ENCODE measurements around the gene PPP1R27.

Gene PPP1R27

DNA sequence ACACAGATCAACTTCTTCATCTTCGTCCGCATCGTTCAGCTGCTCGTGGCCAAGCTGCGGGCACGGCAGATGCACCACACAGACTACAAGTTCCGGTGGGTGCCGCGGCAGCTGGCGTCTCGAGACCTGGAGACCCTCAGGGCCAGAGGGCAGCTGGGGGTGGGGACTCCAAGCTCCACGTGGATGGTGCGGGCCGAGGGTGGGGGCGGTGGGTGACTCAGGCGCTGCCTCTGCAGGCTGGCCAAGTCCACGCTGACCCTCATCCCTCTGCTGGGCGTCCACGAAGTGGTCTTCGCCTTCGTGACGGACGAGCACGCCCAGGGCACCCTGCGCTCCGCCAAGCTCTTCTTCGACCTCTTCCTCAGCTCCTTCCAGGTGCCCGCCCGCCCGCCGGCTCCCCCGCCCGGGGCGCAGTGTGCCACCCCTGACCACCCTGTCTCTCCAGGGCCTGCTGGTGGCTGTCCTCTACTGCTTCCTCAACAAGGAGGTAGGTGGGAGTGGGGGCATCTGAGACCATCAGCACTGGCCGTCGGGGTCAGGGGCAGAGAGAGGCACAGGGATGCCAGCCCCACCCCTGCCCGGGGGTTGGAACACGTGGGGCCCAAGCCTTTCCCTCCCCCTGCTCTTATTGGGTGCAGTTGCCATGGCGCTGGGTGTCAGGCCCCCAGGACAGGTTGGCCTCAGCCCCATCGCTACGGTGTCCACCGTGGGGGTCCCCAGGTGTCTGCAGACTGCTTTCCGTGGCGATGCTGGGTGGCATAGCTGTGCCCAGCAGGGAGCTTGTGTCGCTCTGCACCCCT is 22.1 kb downstream of the PPP1R27 start:
- TF ChIP-seq, protein P1, sequence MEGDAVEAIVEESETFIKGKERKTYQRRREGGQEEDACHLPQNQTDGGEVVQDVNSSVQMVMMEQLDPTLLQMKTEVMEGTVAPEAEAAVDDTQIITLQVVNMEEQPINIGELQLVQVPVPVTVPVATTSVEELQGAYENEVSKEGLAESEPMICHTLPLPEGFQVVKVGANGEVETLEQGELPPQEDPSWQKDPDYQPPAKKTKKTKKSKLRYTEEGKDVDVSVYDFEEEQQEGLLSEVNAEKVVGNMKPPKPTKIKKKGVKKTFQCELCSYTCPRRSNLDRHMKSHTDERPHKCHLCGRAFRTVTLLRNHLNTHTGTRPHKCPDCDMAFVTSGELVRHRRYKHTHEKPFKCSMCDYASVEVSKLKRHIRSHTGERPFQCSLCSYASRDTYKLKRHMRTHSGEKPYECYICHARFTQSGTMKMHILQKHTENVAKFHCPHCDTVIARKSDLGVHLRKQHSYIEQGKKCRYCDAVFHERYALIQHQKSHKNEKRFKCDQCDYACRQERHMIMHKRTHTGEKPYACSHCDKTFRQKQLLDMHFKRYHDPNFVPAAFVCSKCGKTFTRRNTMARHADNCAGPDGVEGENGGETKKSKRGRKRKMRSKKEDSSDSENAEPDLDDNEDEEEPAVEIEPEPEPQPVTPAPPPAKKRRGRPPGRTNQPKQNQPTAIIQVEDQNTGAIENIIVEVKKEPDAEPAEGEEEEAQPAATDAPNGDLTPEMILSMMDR (IDR thresholded peaks at IDR 0.05; ENCODE audit: borderline replicate concordance, extremely low read depth, low read length, poor library complexity, severe bottlenecking) = no peak
- no peak for TF ChIP-seq EZH2 (IDR thresholded peaks at IDR 0.05; ENCODE audit: borderline replicate concordance, low read depth, low read length, severe bottlenecking)
- no peaks in the 10 kb centered on the region for H3K9me3 ChIP-seq (ENCODE audit: insufficient read depth, low read length, severe bottlenecking)
- no peak overlapping the region for H3K4me3 ChIP-seq (ENCODE audit: low read depth in 1 of 2, low read length in 2 of 2)
- no peak overlapping the region for H3K9ac ChIP-seq (ENCODE audit: low read depth, low read length)
- no peaks in the 10 kb centered on the region for H3K4me1 ChIP-seq (ENCODE audit: insufficient read depth, low read length)
- H2AFZ ChIP-seq (ENCODE audit: low read depth, low read length) = no peak overlapping the region
- no peak overlapping the region for H3K4me2 ChIP-seq (ENCODE audit: insufficient read depth, low read length)
- ATAC-seq (ENCODE audit: insufficient read depth, low read depth) = no peak
- no peaks in the 10 kb centered on the region for H3K36me3 ChIP-seq (ENCODE audit: insufficient read depth, low read length)
- no peaks in the 10 kb centered on the region for H3K27me3 ChIP-seq (ENCODE audit: insufficient read depth, low read length, poor library complexity)
- no peaks in the 10 kb centered on the region for H3K79me2 ChIP-seq (ENCODE audit: insufficient read depth, low read length)
- H3K27ac ChIP-seq (ENCODE audit: low read length) = no peak overlapping the region
- no peak for DNase-seq
- H4K20me1 ChIP-seq (ENCODE audit: insufficient read depth, low read length) = 0 out of 2 replicates have a peak, but pooled peaks cover 7% of the 10 kb centered on the region

DNA sequence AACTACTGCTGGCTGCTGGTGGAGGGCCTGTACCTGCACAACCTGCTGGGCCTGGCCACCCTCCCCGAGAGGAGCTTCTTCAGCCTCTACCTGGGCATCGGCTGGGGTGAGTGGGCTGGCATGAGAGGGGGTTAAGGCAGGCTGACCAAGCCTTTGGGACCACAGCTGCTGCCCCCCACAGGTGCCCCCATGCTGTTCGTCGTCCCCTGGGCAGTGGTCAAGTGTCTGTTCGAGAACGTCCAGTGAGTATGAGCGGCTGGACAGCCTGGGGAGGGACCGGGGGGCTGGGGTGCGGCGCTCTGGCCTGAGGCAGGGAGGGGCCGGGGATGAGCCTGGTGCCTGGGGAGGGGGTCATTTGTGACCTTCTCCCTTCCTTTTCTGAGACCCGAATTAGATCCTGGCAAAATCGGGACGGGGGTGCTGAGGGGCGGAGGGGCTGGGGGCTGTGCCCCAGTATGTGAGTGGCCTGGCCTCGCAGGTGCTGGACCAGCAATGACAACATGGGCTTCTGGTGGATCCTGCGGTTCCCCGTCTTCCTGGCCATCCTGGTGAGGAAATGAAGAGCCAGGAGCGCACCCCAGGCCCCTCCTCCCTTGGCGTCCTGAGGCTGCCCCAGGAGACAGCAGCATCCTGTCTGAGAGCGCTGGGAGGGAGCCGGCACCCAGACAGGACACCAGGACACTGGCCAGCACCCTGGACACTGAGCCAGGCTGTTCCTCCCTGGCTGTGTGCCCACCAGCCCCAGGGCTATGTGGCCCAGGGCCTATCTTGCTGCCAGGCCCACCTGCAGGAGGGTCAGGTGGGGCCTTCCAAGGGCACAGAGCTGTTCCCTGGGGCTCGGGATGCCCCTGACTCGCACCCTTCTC is 22.9 kb downstream of the PPP1R27 start:
- H4K20me1 ChIP-seq (ENCODE audit: insufficient read depth, low read length) = 0 out of 2 replicates have a peak, but pooled peaks cover 7% of the 10 kb centered on the region
- no peaks in the 10 kb centered on the region for H3K27me3 ChIP-seq (ENCODE audit: insufficient read depth, low read length, poor library complexity)
- no peaks in the 10 kb centered on the region for H3K36me3 ChIP-seq (ENCODE audit: insufficient read depth, low read length)
- H3K4me3 ChIP-seq (ENCODE audit: low read depth in 1 of 2, low read length in 2 of 2) = no peak overlapping the region
- no peaks in the 10 kb centered on the region for H3K9me3 ChIP-seq (ENCODE audit: insufficient read depth, low read length, severe bottlenecking)
- DNase-seq (no peak), ATAC-seq (ENCODE audit: insufficient read depth, low read depth) (no peak)
- no peak overlapping the region for H2AFZ ChIP-seq (ENCODE audit: low read depth, low read length)
- no peak overlapping the region for H3K9ac ChIP-seq (ENCODE audit: low read depth, low read length)
- no peaks in the 10 kb centered on the region for H3K4me1 ChIP-seq (ENCODE audit: insufficient read depth, low read length)
- H3K4me2 ChIP-seq (ENCODE audit: insufficient read depth, low read length) = no peak overlapping the region
- H3K27ac ChIP-seq (ENCODE audit: low read length) = no peak overlapping the region
- H3K79me2 ChIP-seq (ENCODE audit: insufficient read depth, low read length) = no peaks in the 10 kb centered on the region
- TF ChIP-seq, protein P1 (IDR thresholded peaks at IDR 0.05; ENCODE audit: borderline replicate concordance, extremely low read depth, low read length, poor library complexity, severe bottlenecking) = no peak
- no peak for TF ChIP-seq EZH2 (IDR thresholded peaks at IDR 0.05; ENCODE audit: borderline replicate concordance, low read depth, low read length, severe bottlenecking)

DNA sequence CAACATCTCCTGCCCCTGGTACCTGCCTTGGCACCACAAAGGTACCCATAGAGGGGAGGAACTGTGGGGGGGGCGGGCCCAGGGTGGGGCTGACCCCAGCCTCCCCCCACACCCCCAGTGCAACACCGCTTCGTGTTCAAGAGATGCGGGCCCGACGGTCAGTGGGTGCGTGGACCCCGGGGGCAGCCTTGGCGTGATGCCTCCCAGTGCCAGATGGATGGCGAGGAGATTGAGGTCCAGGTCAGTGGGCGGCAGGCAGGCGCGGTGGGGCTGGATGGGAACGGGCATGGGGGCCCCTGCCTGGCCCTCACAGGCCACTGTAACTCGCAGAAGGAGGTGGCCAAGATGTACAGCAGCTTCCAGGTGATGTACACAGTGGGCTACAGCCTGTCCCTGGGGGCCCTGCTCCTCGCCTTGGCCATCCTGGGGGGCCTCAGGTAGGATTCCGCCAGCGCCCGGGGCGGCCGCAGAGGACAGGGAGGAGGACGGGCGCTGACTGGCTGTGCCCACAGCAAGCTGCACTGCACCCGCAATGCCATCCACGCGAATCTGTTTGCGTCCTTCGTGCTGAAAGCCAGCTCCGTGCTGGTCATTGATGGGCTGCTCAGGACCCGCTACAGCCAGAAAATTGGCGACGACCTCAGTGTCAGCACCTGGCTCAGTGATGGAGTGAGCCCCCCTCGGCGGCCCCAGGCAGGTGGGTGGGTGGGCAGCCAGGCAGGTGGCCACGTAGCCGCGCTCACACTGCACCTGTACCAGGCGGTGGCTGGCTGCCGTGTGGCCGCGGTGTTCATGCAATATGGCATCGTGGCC is 23.8 kb downstream of the PPP1R27 start:
- no peak overlapping the region for H3K27ac ChIP-seq (ENCODE audit: low read length)

More for the DNA sequence above, 23.8 kb downstream of the PPP1R27 start:
- H3K4me3 ChIP-seq (ENCODE audit: low read depth in 1 of 2, low read length in 2 of 2) = no peak overlapping the region
- no peaks in the 10 kb centered on the region for H3K36me3 ChIP-seq (ENCODE audit: insufficient read depth, low read length)
- H3K79me2 ChIP-seq (ENCODE audit: insufficient read depth, low read length) = no peaks in the 10 kb centered on the region
- H3K27me3 ChIP-seq (ENCODE audit: insufficient read depth, low read length, poor library complexity) = no peaks in the 10 kb centered on the region
- no peak overlapping the region for H3K9ac ChIP-seq (ENCODE audit: low read depth, low read length)
- no peak overlapping the region for H3K4me2 ChIP-seq (ENCODE audit: insufficient read depth, low read length)
- no peak for ATAC-seq (ENCODE audit: insufficient read depth, low read depth)
- DNase-seq = no peak
- TF ChIP-seq EZH2 (IDR thresholded peaks at IDR 0.05; ENCODE audit: borderline replicate concordance, low read depth, low read length, severe bottlenecking) = no peak
- TF ChIP-seq, protein P1 (IDR thresholded peaks at IDR 0.05; ENCODE audit: borderline replicate concordance, extremely low read depth, low read length, poor library complexity, severe bottlenecking) = no peak
- no peak overlapping the region for H2AFZ ChIP-seq (ENCODE audit: low read depth, low read length)
- H3K4me1 ChIP-seq (ENCODE audit: insufficient read depth, low read length) = no peaks in the 10 kb centered on the region
- no peaks in the 10 kb centered on the region for H3K9me3 ChIP-seq (ENCODE audit: insufficient read depth, low read length, severe bottlenecking)
- 0 out of 2 replicates have a peak, but pooled peaks cover 7% of the 10 kb centered on the region for H4K20me1 ChIP-seq (ENCODE audit: insufficient read depth, low read length)

Measured in DND-41 (cell line).